HepG2 (cell line): ENCODE measurements around the gene RGS2. TPM values are rescaled to one million over a fixed set of nuclear protein-coding genes. Genes with fewer than 3 reads are reported as not detected.

Experiments used
- ARID3A ChIP-seq: IDR thresholded peaks from 2 replicates; pipeline ENCODE4 v1.6.1; 2012; ENCODE audit warnings: low read depth, low read length, improper control_type of control experiment
- GTF3A ChIP-seq: sonication (generic); formaldehyde crosslinking; conservative IDR thresholded peaks from 2 replicates; pipeline ENCODE4 v1.4.0; 2020; ENCODE audit warnings: mild to moderate bottlenecking, missing genetic modification reagents
- IRF1 ChIP-seq: sonication (generic); formaldehyde crosslinking; IDR thresholded peaks from 2 replicates; pipeline ENCODE4 v1.4.0; 2020; ENCODE audit warnings: low read depth, mild to moderate bottlenecking, missing genetic modification reagents
- RBM22 ChIP-seq: fragments of 200-400 bp; formaldehyde crosslinking; optimal IDR thresholded peaks from 2 replicates; pipeline ENCODE3; 2017; ENCODE audit warnings: mild to moderate bottlenecking, low read length, moderate library complexity
- SOX5 ChIP-seq: IDR thresholded peaks from 2 replicates; pipeline ENCODE4 v1.6.1; 2016; ENCODE audit warnings: borderline replicate concordance
- SP2 ChIP-seq: sonication (generic); formaldehyde crosslinking; IDR thresholded peaks from 2 replicates; pipeline ENCODE4 v1.5.1; 2020; ENCODE audit warnings: mild to moderate bottlenecking, missing genetic modification reagents
- UBTF ChIP-seq: sonication (generic); formaldehyde crosslinking; IDR thresholded peaks from 2 replicates; pipeline ENCODE4 v1.4.0; 2020; ENCODE audit warnings: mild to moderate bottlenecking, missing genetic modification reagents
- USF2 ChIP-seq, 2 experiments: sonication (generic) in 1 of 2; formaldehyde crosslinking in 1 of 2; IDR thresholded peaks; 2 replicates each; pipeline versions ENCODE4 v1.5.1 to v1.6.1; 2011 to 2020; ENCODE audit warnings: borderline replicate concordance in 1 of 2, low read depth in 1 of 2, low read length in 1 of 2, mild to moderate bottlenecking in 1 of 2, missing genetic modification reagents in 1 of 2, moderate library complexity in 1 of 2
- ZFP91 ChIP-seq: sonication (generic); formaldehyde crosslinking; IDR thresholded peaks from 2 replicates; pipeline ENCODE4 v1.9.0; 2022; ENCODE audit warnings: missing genetic modification reagents, mild to moderate bottlenecking, borderline replicate concordance
- ZNF207 ChIP-seq: fragments of 450-650 bp; IDR thresholded peaks from 2 replicates; pipeline ENCODE4 v1.6.1; 2016; ENCODE audit warnings: antibody characterized with exemption, borderline replicate concordance
- ZNF276 ChIP-seq: sonication (generic); formaldehyde crosslinking; IDR thresholded peaks from 2 replicates; pipeline ENCODE4 v1.4.0; 2020; ENCODE audit warnings: mild to moderate bottlenecking, low read depth, missing genetic modification reagents
- ZNF414 ChIP-seq: sonication (generic); formaldehyde crosslinking; IDR thresholded peaks from 2 replicates; pipeline ENCODE4 v1.5.0; 2020; ENCODE audit warnings: missing genetic modification reagents
- ZNF510 ChIP-seq: sonication (generic); formaldehyde crosslinking; IDR thresholded peaks from 2 replicates; pipeline ENCODE4 v1.4.0; 2020; ENCODE audit warnings: low read depth, mild to moderate bottlenecking, missing genetic modification reagents
- ZNF567 ChIP-seq: sonication (generic); formaldehyde crosslinking; IDR thresholded peaks from 2 replicates; pipeline ENCODE4 v1.8.1; 2023; ENCODE audit warnings: mild to moderate bottlenecking, missing genetic modification reagents, borderline replicate concordance
- ZNF678 ChIP-seq: sonication (generic); formaldehyde crosslinking; IDR thresholded peaks from 2 replicates; pipeline ENCODE4 v1.4.0; 2020; ENCODE audit warnings: mild to moderate bottlenecking, missing genetic modification reagents
- polyA plus RNA-seq, 8 experiments: library from polyadenylated mRNA; depleted of rRNA in 3 of 8; stranded (reverse) in 7 of 8; unstranded in 1 of 8; fragments of >200 nt; fragmentation: Illumina TruSeq in 4 of 8; extraction: Trizol in 4 of 8; gene quantifications; 2 replicates each; pipeline versions ENCODE4 v1.2.1 to v1.2.3, GENCODE V29; 2011 to 2016; ENCODE audit warnings: low read depth in 4 of 8, missing spikeins in 1 of 8, mixed read lengths in 1 of 8; ENCODE audit not compliant: insufficient read depth in 1 of 8
- total RNA-seq, 5 experiments: library from RNA; depleted of rRNA; stranded (reverse); fragments of >200 nt; fragmentation: Illumina TruSeq; extraction: Trizol; gene quantifications; 2 replicates each; pipeline ENCODE4 v1.2.3, GENCODE V29; 2016; ENCODE audit warnings: low read depth in 1 of 5

Gene RGS2
- total and polyA plus RNA-seq, 2 of the 13 experiments (the other 11 are each of a cell fraction or from before 2014, with no cell fraction given) = 0.64 to 1.4 TPM

- TF ChIP-seq ZFP91 (CRISPR knock-in tag) (peak; percentile 40; the same call in 1 of the 2 replicates), USF2 (IDR thresholded peaks at IDR 0.05; ENCODE audit: low read depth, low read length) (no peak), USF2 (CRISPR knock-in tag; IDR thresholded peaks at IDR 0.05; ENCODE audit: borderline replicate concordance) (0 out of 2 replicates have a peak, but pooled peaks have one; percentile 40), SOX5 (CRISPR knock-in tag) (peak; percentile 39; the same call in 1 of the 2 replicates), ZNF414 (CRISPR knock-in tag) (0 out of 2 replicates have a peak, but pooled peaks have one; percentile 72), SP2 (CRISPR knock-in tag) (peak; percentile 67), IRF1 (CRISPR knock-in tag) (peak; percentile 47; the same call in 1 of the 2 replicates), RBM22 (no peak), ZNF678 (CRISPR knock-in tag) (peak; percentile 97), ZNF276 (peak; percentile 61; the same call in 1 of the 2 replicates), UBTF (CRISPR knock-in tag) (peak; percentile 72), ZNF207 (no peak), GTF3A (CRISPR knock-in tag) (0 out of 2 replicates have a peak, but pooled peaks have one; percentile 38), ARID3A (no peak), ZNF567 (CRISPR knock-in tag) (no peak), ZNF510 (peak; percentile 73; the same call in 1 of the 2 replicates)
Observed at GRCh38 chr1:192808518-192809306, at the start of gene RGS2 (continued).
